ENCODE measurements around the gene UBE2L3.
"Not testable (repeated sequence)": the region's sequence is repeated elsewhere in the genome, so short reads cannot be mapped to it uniquely, and the experiment has no call there.

UBE2L3 gene

GRCh38 chr22:21567456-21568346 lies at the start of gene UBE2L3:
TSS of gene UBE2L3 (plus strand) at chr22:21567714. CDS start at chr22:21567745, 31 bp downstream.
- DNase-seq: peak; percentile 81
- peak within 1 kb of the TSS; percentile 74 for H2AFZ ChIP-seq (ENCODE audit: low read length)
- peak within 1 kb of the TSS; percentile 96 for H3K9ac ChIP-seq (ENCODE audit: low read length)
- H3K9me3 ChIP-seq (replicated peaks; ENCODE audit: insufficient read depth, low read length): no peaks in the 10 kb centered on the region
- peak within 1 kb of the TSS; percentile 60; the same call in 1 of the 2 replicates for H3K27ac ChIP-seq (ENCODE audit: low read length)
- no peaks in the 10 kb centered on the region for H3F3A ChIP-seq (ENCODE audit: insufficient read depth, low read length)
- no peak for TF ChIP-seq EZH2 (optimal IDR thresholded peaks at IDR 0.05; ENCODE audit: low read depth, low read length)
- no peak for TF ChIP-seq CTCF (IDR thresholded peaks at IDR 0.05; ENCODE audit: low read length)
- H3K36me3 ChIP-seq (replicated peaks; ENCODE audit: insufficient read depth, low read length): no peaks in the 10 kb centered on the region
- peak within 1 kb of the TSS; percentile 98 for H3K4me3 ChIP-seq (ENCODE audit: low read length)
- H3K27me3 ChIP-seq (replicated peaks; ENCODE audit: insufficient read depth, low read length): no peaks in the 10 kb centered on the region
- H3K4me2 ChIP-seq (ENCODE audit: low read depth, low read length): peak within 1 kb of the TSS; percentile 83
- H3K9me2 ChIP-seq (replicated peaks; ENCODE audit: insufficient read depth, low read length): no peaks in the 10 kb centered on the region
- H4K20me1 ChIP-seq (ENCODE audit: insufficient read depth, low read length): peaks cover 34% of the 10 kb centered on the region
- peaks cover 20% of the 10 kb centered on the region for H3K4me1 ChIP-seq (ENCODE audit: low read length)
- peaks cover 55% of the 10 kb centered on the region for H3K79me2 ChIP-seq (ENCODE audit: low read length)

- H4K20me1 ChIP-seq (ENCODE audit: insufficient read depth, low read length); H3K36me3 ChIP-seq (replicated peaks; ENCODE audit: insufficient read depth, low read length); H3K4me1 ChIP-seq (ENCODE audit: low read length); H3K9me2 ChIP-seq (replicated peaks; ENCODE audit: insufficient read depth, low read length); H3K9ac ChIP-seq (ENCODE audit: low read length); H3K4me2 ChIP-seq (ENCODE audit: low read depth, low read length); H3K9me3 ChIP-seq (replicated peaks; ENCODE audit: insufficient read depth, low read length); H3K79me2 ChIP-seq (ENCODE audit: low read length); H3K4me3 ChIP-seq (ENCODE audit: low read length); H3F3A ChIP-seq (ENCODE audit: insufficient read depth, low read length); H2AFZ ChIP-seq (ENCODE audit: low read length); DNase-seq; H3K27ac ChIP-seq (ENCODE audit: low read length); H3K27me3 ChIP-seq (replicated peaks; ENCODE audit: insufficient read depth, low read length): not testable (repeated sequence)
Observed at GRCh38 chr22:21526705-21527500, 40.6 kb upstream of the UBE2L3 start.

GRCh38 chr22:21531525-21531924 lies 36.0 kb upstream of the UBE2L3 start:
- H4K20me1 ChIP-seq (ENCODE audit: insufficient read depth, low read length); DNase-seq; H2AFZ ChIP-seq (ENCODE audit: low read length); H3K79me2 ChIP-seq (ENCODE audit: low read length); H3K9me2 ChIP-seq (replicated peaks; ENCODE audit: insufficient read depth, low read length); H3K4me1 ChIP-seq (ENCODE audit: low read length); H3K9ac ChIP-seq (ENCODE audit: low read length); H3K27me3 ChIP-seq (replicated peaks; ENCODE audit: insufficient read depth, low read length); H3F3A ChIP-seq (ENCODE audit: insufficient read depth, low read length); H3K27ac ChIP-seq (ENCODE audit: low read length); H3K4me3 ChIP-seq (ENCODE audit: low read length); H3K9me3 ChIP-seq (replicated peaks; ENCODE audit: insufficient read depth, low read length); H3K36me3 ChIP-seq (replicated peaks; ENCODE audit: insufficient read depth, low read length); H3K4me2 ChIP-seq (ENCODE audit: low read depth, low read length): not testable (repeated sequence)

- H3K27ac ChIP-seq (ENCODE audit: low read length); H3F3A ChIP-seq (ENCODE audit: insufficient read depth, low read length); H3K4me2 ChIP-seq (ENCODE audit: low read depth, low read length); H3K9me2 ChIP-seq (replicated peaks; ENCODE audit: insufficient read depth, low read length); H4K20me1 ChIP-seq (ENCODE audit: insufficient read depth, low read length); H3K4me1 ChIP-seq (ENCODE audit: low read length); H3K27me3 ChIP-seq (replicated peaks; ENCODE audit: insufficient read depth, low read length); H3K79me2 ChIP-seq (ENCODE audit: low read length); H3K4me3 ChIP-seq (ENCODE audit: low read length); H3K9ac ChIP-seq (ENCODE audit: low read length); H2AFZ ChIP-seq (ENCODE audit: low read length); H3K9me3 ChIP-seq (replicated peaks; ENCODE audit: insufficient read depth, low read length); H3K36me3 ChIP-seq (replicated peaks; ENCODE audit: insufficient read depth, low read length); DNase-seq: not testable (repeated sequence)
Observed at GRCh38 chr22:21532863-21533648, 34.5 kb upstream of the UBE2L3 start.

- not testable (repeated sequence) for H4K20me1 ChIP-seq (ENCODE audit: insufficient read depth, low read length); DNase-seq; H3K9me2 ChIP-seq (replicated peaks; ENCODE audit: insufficient read depth, low read length); H3K4me3 ChIP-seq (ENCODE audit: low read length); H3K27me3 ChIP-seq (replicated peaks; ENCODE audit: insufficient read depth, low read length); H3F3A ChIP-seq (ENCODE audit: insufficient read depth, low read length); H3K4me1 ChIP-seq (ENCODE audit: low read length); H3K9me3 ChIP-seq (replicated peaks; ENCODE audit: insufficient read depth, low read length); H3K4me2 ChIP-seq (ENCODE audit: low read depth, low read length); H3K79me2 ChIP-seq (ENCODE audit: low read length); H3K9ac ChIP-seq (ENCODE audit: low read length); H3K27ac ChIP-seq (ENCODE audit: low read length); H2AFZ ChIP-seq (ENCODE audit: low read length); H3K36me3 ChIP-seq (replicated peaks; ENCODE audit: insufficient read depth, low read length)
Observed at GRCh38 chr22:21539862-21540261, 27.7 kb upstream of the UBE2L3 start.

GRCh38 chr22:21544432-21545322 lies 22.8 kb upstream of the UBE2L3 start:
- H2AFZ ChIP-seq (ENCODE audit: low read length); H4K20me1 ChIP-seq (ENCODE audit: insufficient read depth, low read length); H3K27me3 ChIP-seq (replicated peaks; ENCODE audit: insufficient read depth, low read length); H3K27ac ChIP-seq (ENCODE audit: low read length); H3K79me2 ChIP-seq (ENCODE audit: low read length); H3K4me3 ChIP-seq (ENCODE audit: low read length); H3K9me3 ChIP-seq (replicated peaks; ENCODE audit: insufficient read depth, low read length); H3K4me2 ChIP-seq (ENCODE audit: low read depth, low read length); DNase-seq; H3K36me3 ChIP-seq (replicated peaks; ENCODE audit: insufficient read depth, low read length); H3K9ac ChIP-seq (ENCODE audit: low read length); H3K9me2 ChIP-seq (replicated peaks; ENCODE audit: insufficient read depth, low read length); H3F3A ChIP-seq (ENCODE audit: insufficient read depth, low read length); H3K4me1 ChIP-seq (ENCODE audit: low read length): not testable (repeated sequence)

Data from MM.1S (cell line).